ACC112 (cell line): Measurements from ENCODE around the gene ELN.

Source experiments
- H2AFZ ChIP-seq: fragments of 200-600 bp; sonication (generic); one replicate; pipeline ENCODE4 v1.6.0; 2017; ENCODE audit warnings: antibody characterized with exemption, low read length; ENCODE audit not compliant: unreplicated experiment
- H3K27ac ChIP-seq: fragments of 200-600 bp; sonication (generic); 2 replicates; pipeline ENCODE4 v1.5.1; 2014; ENCODE audit warnings: low read depth, mild to moderate bottlenecking, antibody characterized with exemption, low read length, moderate library complexity
- H3K27me3 ChIP-seq: fragments of 200-600 bp; sonication (generic); 2 replicates; pipeline ENCODE4 v1.6.1; 2014; ENCODE audit warnings: mild to moderate bottlenecking, antibody characterized with exemption, low read length, moderate library complexity, mixed read lengths; ENCODE audit not compliant: insufficient read depth
- H3K36me3 ChIP-seq: fragments of 200-600 bp; sonication (generic); 2 replicates; pipeline ENCODE4 v1.6.1; 2016; ENCODE audit warnings: mild to moderate bottlenecking, antibody characterized with exemption, low read length, moderate library complexity, mixed read lengths; ENCODE audit not compliant: insufficient read depth
- H3K4me1 ChIP-seq: fragments of 200-600 bp; sonication (generic); one replicate; pipeline ENCODE4 v1.6.1; 2016; ENCODE audit warnings: low read length, mixed read lengths; ENCODE audit not compliant: insufficient read depth, unreplicated experiment, control insufficient read depth
- H3K4me3 ChIP-seq: fragments of 200-600 bp; sonication (generic); 2 replicates; pipeline ENCODE4 v1.5.1; 2014; ENCODE audit warnings: mild to moderate bottlenecking, low read depth, low read length
- H3K79me2 ChIP-seq: fragments of 200-600 bp; sonication (generic); one replicate; pipeline ENCODE4 v1.6.0; 2016; ENCODE audit warnings: low read length; ENCODE audit not compliant: control insufficient read depth, unreplicated experiment, insufficient read depth

The ELN gene

DNA sequence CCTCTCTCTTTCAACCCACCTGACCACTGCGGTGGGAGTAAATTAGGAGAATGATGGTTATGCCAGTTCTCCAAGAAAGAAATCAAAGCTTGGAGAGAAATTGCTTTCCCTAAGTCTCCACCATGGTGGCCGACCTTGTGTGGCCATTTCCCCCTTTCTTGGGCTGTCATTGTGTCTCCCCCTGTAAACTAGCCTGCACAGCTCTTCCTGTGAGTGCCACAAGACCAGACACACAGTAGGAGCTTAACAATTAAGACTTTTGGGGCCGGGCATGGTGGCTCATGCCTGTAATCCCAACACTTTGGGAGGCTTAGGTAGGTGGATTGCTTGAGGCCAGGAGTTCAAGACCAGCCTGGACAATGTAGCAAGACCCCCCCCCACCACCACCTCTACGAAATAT, 36.7 kb downstream of the ELN start:
- no peaks in the 10 kb centered on the region for H3K79me2 ChIP-seq
- H3K27ac ChIP-seq = no peak overlapping the region

DNA sequence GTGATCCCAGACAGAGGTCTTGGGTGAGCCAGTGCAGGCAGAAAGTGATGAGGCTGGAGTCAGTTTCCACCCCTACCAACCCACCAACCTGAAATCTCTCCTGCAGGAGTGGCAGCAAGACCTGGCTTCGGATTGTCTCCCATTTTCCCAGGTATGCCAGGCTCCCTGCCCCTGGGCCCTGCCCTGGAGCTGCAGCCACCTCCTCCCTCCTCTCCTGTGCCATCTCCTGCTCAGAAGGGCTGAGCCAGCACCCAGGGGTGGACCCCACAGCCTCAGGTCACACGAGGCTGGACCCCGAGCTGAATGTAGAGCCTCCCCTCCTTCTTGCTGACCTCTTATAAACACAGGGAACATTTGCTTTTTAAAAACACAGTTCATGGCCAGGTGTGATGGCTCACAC, 38.7 kb downstream of the ELN start:
- no peaks in the 10 kb centered on the region for H3K27me3 ChIP-seq
- H3K79me2 ChIP-seq = no peaks in the 10 kb centered on the region
- H3K4me1 ChIP-seq = no peaks in the 10 kb centered on the region
- no peaks in the 10 kb centered on the region for H3K36me3 ChIP-seq
- H3K27ac ChIP-seq = no peak overlapping the region
- H3K4me3 ChIP-seq = no peak overlapping the region
- no peak overlapping the region for H2AFZ ChIP-seq

More for the DNA sequence above, 36.7 kb downstream of the ELN start:
- no peaks in the 10 kb centered on the region for H3K36me3 ChIP-seq
- no peaks in the 10 kb centered on the region for H3K27me3 ChIP-seq
- no peaks in the 10 kb centered on the region for H3K4me1 ChIP-seq
- no peak overlapping the region for H2AFZ ChIP-seq
- H3K4me3 ChIP-seq = no peak overlapping the region

DNA sequence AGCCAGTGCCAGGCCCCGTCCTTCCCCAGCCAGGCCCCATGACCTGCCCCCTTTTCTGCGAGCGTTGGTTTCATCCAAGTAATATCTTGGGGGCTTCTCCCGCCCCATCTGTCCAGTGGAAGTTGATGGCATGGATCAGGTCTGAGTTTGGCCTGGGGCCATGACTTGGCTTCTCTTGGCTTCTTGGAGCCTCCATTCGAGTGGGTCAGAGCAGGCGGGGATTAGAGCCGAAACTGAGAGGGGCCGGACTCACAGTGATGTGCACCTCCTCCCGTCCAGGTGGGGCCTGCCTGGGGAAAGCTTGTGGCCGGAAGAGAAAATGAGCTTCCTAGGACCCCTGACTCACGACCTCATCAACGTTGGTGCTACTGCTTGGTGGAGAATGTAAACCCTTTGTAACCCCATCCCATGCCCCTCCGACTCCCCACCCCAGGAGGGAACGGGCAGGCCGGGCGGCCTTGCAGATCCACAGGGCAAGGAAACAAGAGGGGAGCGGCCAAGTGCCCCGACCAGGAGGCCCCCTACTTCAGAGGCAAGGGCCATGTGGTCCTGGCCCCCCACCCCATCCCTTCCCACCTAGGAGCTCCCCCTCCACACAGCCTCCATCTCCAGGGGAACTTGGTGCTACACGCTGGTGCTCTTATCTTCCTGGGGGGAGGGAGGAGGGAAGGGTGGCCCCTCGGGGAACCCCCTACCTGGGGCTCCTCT, 40.6 kb downstream of the ELN start:
- no peaks in the 10 kb centered on the region for H3K27me3 ChIP-seq
- H3K27ac ChIP-seq = no peak overlapping the region
- no peaks in the 10 kb centered on the region for H3K79me2 ChIP-seq
- H3K4me3 ChIP-seq = no peak overlapping the region
- no peak overlapping the region for H2AFZ ChIP-seq
- no peaks in the 10 kb centered on the region for H3K4me1 ChIP-seq
- no peaks in the 10 kb centered on the region for H3K36me3 ChIP-seq

DNA sequence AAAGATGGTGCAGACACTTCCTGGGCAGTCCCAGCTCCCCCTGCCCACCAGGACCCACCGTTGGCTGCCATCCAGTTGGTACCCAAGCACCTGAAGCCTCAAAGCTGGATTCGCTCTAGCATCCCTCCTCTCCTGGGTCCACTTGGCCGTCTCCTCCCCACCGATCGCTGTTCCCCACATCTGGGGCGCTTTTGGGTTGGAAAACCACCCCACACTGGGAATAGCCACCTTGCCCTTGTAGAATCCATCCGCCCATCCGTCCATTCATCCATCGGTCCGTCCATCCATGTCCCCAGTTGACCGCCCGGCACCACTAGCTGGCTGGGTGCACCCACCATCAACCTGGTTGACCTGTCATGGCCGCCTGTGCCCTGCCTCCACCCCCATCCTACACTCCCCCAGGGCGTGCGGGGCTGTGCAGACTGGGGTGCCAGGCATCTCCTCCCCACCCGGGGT, 41.1 kb downstream of the ELN start:
- no peak overlapping the region for H3K4me3 ChIP-seq
- H3K4me1 ChIP-seq = no peaks in the 10 kb centered on the region
- no peaks in the 10 kb centered on the region for H3K79me2 ChIP-seq
- H3K27ac ChIP-seq = no peak overlapping the region
- no peaks in the 10 kb centered on the region for H3K27me3 ChIP-seq
- H2AFZ ChIP-seq = no peak overlapping the region
- no peaks in the 10 kb centered on the region for H3K36me3 ChIP-seq

DNA sequence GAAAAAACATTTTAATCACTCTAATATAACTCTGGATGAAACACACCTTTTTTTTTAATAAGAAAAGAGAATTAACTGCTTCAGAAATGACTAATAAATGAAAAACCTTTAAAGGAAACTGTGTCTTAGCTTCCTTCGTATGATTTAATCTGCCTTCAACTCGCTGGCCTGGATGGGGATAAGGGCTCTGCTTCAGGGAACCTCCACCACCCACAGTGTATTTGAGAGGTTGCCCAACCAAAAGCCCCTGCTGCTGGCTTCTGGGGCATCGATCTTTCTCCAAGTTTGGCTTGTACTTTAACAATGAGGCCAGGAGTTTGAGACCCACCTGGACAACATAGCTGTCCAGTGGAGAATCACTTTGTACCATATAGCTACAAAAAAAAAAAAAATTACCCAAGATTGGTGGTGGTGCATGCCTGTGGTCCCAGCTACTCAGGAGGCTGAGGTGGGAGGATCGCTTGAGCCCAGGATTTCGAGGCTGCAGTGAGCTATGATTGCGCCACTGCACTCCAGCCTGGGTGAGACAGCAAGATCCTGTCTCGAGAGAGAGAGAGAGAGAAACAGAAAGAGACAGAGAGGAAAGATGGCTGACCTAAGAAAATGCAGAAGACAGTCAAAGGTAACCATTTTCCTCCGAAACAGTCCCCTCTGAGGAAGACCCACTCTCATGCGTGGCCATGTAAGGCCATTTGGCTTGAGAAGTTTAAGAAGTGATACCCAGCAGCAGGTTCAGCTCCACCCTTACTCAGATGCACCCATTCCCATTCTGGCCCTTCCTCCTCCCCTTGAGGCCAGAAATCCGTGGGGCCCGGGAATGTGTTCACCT, 42.0 kb downstream of the ELN start:
- no peaks in the 10 kb centered on the region for H3K4me1 ChIP-seq
- H3K27ac ChIP-seq = no peak overlapping the region
- no peak overlapping the region for H3K4me3 ChIP-seq
- no peak overlapping the region for H2AFZ ChIP-seq
- H3K36me3 ChIP-seq = no peaks in the 10 kb centered on the region
- H3K79me2 ChIP-seq = no peaks in the 10 kb centered on the region
- no peaks in the 10 kb centered on the region for H3K27me3 ChIP-seq

DNA sequence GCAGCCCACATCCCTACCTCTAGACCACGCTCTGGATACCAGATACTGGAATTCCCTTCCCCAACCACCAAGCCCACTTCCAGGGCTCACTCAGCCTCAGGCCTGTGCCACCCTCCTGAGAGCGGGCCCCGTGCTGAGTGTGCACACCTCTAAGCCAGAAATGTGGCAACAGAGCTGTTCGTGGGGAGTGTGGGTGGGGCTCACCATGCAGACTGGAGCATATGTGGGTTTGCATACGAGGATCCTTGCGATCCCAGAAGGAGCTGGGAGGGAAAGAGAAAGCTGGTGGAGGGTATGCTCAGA, 42.6 kb downstream of the ELN start:
- Histone ChIP-seq H3K79me2 (no peaks in the 10 kb centered on the region), H3K4me3 (no peak overlapping the region), H3K4me1 (no peaks in the 10 kb centered on the region), H3K36me3 (no peaks in the 10 kb centered on the region), H3K27ac (no peak overlapping the region), H3K27me3 (no peaks in the 10 kb centered on the region), H2AFZ (no peak overlapping the region)

DNA sequence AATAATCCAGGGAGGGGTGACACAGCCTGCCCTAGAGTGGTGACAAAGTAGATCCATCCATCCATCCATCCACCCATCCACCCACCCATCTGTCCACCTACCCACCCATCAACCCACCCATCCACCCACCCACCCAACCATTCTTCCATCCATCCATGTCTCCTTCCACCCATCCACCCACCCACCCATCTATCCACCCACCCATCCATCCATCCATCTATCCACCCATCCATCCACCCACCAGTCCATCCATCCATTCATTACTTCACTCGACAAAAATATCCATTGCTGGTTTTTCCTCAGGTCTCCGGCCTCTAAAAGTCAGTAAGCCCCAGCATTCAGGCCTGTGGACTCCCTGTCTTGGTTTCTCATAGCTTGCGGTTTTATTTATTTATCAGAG, 43.1 kb downstream of the ELN start:
- Histone ChIP-seq H3K36me3 (no peaks in the 10 kb centered on the region), H2AFZ (no peak overlapping the region), H3K79me2 (no peaks in the 10 kb centered on the region), H3K27me3 (no peaks in the 10 kb centered on the region), H3K27ac (no peak overlapping the region), H3K4me3 (no peak overlapping the region), H3K4me1 (no peaks in the 10 kb centered on the region)

DNA sequence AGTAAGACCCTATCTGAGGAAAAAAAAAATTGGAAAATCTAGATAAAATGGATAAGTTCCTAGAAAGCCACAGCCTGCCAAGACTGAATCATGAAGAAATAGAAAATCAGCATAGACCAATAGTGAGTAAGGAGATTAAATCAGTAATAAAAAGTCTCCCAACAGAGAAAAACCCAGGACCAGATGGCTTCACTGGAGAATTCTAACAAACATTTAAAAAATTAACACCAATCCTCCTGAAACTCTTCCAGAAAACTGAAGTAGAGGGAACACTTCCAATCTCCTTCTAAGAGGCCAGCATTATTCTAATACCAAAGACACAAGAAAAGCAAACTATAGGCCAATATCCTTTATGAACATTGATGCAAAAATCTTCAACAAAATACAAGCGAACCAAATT, 46.8 kb downstream of the ELN start:
- no peak overlapping the region for H3K27ac ChIP-seq
- no peak overlapping the region for H2AFZ ChIP-seq
- H3K79me2 ChIP-seq = no peaks in the 10 kb centered on the region
- no peak overlapping the region for H3K4me3 ChIP-seq
- no peaks in the 10 kb centered on the region for H3K27me3 ChIP-seq
- no peaks in the 10 kb centered on the region for H3K36me3 ChIP-seq
- peaks cover 7% of the 10 kb centered on the region for H3K4me1 ChIP-seq

DNA sequence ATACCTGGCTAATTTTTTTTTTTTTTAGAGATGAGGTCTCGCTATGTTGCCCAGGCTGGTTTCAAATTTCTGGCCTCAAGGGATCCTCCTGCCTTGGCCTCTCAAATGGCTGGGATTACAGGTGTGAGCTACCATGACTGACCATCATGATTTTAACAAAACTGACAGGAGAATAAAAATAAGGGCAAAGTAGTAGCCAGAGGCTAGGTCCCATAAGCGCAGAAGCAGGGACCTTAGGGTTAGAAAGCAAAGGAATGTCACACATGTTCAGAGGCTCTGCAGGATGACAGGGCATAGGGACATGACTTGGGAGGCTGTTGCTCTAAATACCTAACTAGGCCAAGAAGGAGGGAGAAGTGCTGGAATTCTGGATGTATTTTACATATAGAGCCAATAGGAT, 50.5 kb downstream of the ELN start:
- Histone ChIP-seq H3K36me3 (no peaks in the 10 kb centered on the region), H3K4me3 (no peak overlapping the region), H3K27me3 (no peaks in the 10 kb centered on the region), H3K27ac (no peak overlapping the region; the same call in 1 of the 2 replicates), H3K79me2 (no peaks in the 10 kb centered on the region), H3K4me1 (peaks cover 7% of the 10 kb centered on the region), H2AFZ (no peak overlapping the region)

DNA sequence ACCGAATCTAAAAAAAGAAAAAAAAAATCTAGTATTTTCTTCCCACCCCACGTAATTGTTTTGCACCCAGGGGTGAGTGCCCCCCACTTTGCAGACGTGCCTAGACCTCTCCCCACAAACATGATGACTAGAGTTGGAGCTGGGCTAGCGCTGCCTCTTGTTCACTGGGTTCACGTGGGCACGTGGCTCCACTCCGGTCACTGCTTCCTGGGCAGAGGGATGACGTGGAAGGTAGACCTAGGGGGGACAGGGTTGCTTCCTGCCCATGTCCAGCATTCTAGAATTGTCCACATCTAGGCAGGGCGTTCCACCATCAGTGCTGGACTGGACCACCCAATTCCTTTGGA, 54.8 kb downstream of the ELN start:
- 0 out of 2 replicates have a peak overlapping the region, but pooled peaks have one; percentile 65 for H3K4me3 ChIP-seq
- H3K36me3 ChIP-seq = peaks cover 7% of the 10 kb centered on the region; the same call in 1 of the 2 replicates
- H3K4me1 ChIP-seq = peaks cover 14% of the 10 kb centered on the region
- peaks cover 12% of the 10 kb centered on the region for H3K79me2 ChIP-seq
- no peaks in the 10 kb centered on the region for H3K27me3 ChIP-seq
- H3K27ac ChIP-seq = no peak overlapping the region
- H2AFZ ChIP-seq = no peak overlapping the region
